Esophagus muscularis mucosa (tissue), 4 donors: ENCODE data around the gene ECSIT. TPM values are rescaled to one million over a fixed set of nuclear protein-coding genes. Genes with fewer than 3 reads are reported as not detected.

Experiments
- DNase-seq: peaks from one replicate; pipeline ENCODE4 v3.0.0-alpha.2; 2017; ENCODE audit errors: extremely low spot score
- H3K27ac ChIP-seq, 4 donors: fragments of 200-600 bp; sonication (generic); replicated peaks in 1 of 4; 1 replicate in 3 of 4; 2 replicates in 1 of 4; pipeline ENCODE4 v1.5.1; 2016 to 2019; ENCODE audit warnings: mild to moderate bottlenecking in 1 of 4
- H3K27me3 ChIP-seq, 4 donors: fragments of 200-600 bp; sonication (generic); one replicate each; pipeline versions ENCODE4 v1.5.1 to v1.6.0; 2016 to 2019
- H3K36me3 ChIP-seq, 4 donors: fragments of 200-600 bp; sonication (generic); one replicate each; pipeline ENCODE4 v1.5.1; 2016 to 2019
- H3K4me1 ChIP-seq, 4 donors: fragments of 200-600 bp; sonication (generic); one replicate each; pipeline ENCODE4 v1.5.1; 2016 to 2019
- H3K4me3 ChIP-seq, 4 donors: fragments of 200-600 bp; sonication (generic); 1 replicate in 2 of 4; 2 replicates in 2 of 4; pipeline ENCODE4 v1.5.1; 2016 to 2019; ENCODE audit warnings: mild to moderate bottlenecking in 4 of 4, moderate library complexity in 1 of 4
- H3K9me3 ChIP-seq, 4 donors: fragments of 200-600 bp; sonication (generic); 1 replicate in 3 of 4; 2 replicates in 1 of 4; pipeline ENCODE4 v1.5.1; 2016 to 2019
- EP300 ChIP-seq: sonication (generic); formaldehyde crosslinking; IDR thresholded peaks from one replicate; pipeline ENCODE4 v1.6.1; 2017; ENCODE audit warnings: antibody characterized with exemption
- POLR2A ChIP-seq: fragments of 450-650 bp; IDR thresholded peaks from one replicate; pipeline ENCODE4 v1.6.1; 2017; ENCODE audit warnings: antibody characterized with exemption, moderate library complexity, mild to moderate bottlenecking, low read depth
- POLR2AphosphoS5 ChIP-seq, 2 donors: sonication (generic); formaldehyde crosslinking; IDR thresholded peaks; one replicate each; pipeline ENCODE4 v1.6.1; 2017; ENCODE audit warnings: antibody characterized with exemption in 2 of 2
- WGBS: methylation state at CpG from one replicate; pipeline ENCODE4 v1.1.5; 2018; 5-methylcytosine and 5-hydroxymethylcytosine counted together
- intact Hi-C: fragments of 100-400 bp; cut with DNase I; formaldehyde crosslinking; loops from one replicate; pipeline ENCODE4 v1.15.1; 2023
- total RNA-seq, 4 donors: library from RNA; depleted of rRNA; stranded (reverse); fragments of >200 nt; gene quantifications; one replicate each; pipeline versions ENCODE4 v1.1.0 to v1.2.1, GENCODE V29; 2016
- TF ChIP-seq, protein P1 (sequence below), 3 experiments: fragments of 200-600 bp in 2 of 3; fragments of 450-650 bp in 1 of 3; sonication (generic) in 2 of 3; IDR thresholded peaks; one replicate each; pipeline ENCODE4 v1.5.1; 2017 to 2019; ENCODE audit warnings: antibody characterized with exemption in 3 of 3, mild to moderate bottlenecking in 2 of 3, moderate library complexity in 1 of 3

The ECSIT gene
- total RNA-seq, 4 donors from 2014 or later, result 72.7 to 97.5 (median 81.8) TPM

DNA sequence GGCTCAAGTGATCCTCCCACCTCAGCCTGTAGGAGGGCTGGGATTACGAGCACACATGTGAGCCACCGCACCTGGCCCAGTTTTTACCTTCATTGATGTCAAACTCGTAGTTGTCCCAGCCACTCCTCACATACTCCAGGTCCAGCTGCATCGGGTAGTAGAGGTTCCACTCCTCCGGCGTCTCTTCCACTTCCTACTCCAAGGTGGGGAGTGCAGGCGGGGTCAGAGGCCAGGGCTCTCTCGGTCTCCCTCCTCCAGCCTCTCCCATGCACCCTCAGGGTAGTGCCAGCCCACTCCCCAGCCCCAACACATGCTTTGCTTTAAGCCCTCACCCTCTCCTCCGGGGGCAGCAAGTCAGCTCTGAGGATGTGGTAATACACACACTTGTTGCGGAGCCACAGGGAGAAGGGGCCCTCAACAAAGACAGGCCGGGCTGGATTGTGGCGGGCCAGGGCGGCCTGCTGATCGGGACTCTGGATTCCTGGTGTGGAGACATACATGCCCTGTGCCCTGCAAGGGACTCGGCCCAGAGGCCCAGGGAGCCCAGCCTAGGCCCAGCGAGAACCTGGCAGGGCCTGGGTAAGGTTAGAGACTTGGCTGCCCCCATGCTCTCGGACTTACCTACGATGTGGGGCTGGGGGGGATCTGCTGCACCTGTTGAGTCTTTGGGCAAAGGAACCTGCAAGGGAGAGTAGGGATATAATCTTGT, 21.4 kb downstream of the ECSIT start:
- no peaks in the 10 kb centered on the region for H3K9me3 ChIP-seq
- H3K4me1 ChIP-seq, result peaks cover 6 to 21% (median 14%) of the 10 kb centered on the region in 4 donors
- 87% methylated on average over 11 of the region's 18 CpGs for WGBS
- no peak for DNase-seq
- no peak overlapping the region for H3K4me3 ChIP-seq
- peaks cover 10 to 42% (median 28%) of the 10 kb centered on the region in 4 donors for H3K36me3 ChIP-seq
- TF ChIP-seq POLR2A, result no peak
- TF ChIP-seq EP300, result no peak
- TF ChIP-seq, protein P1, sequence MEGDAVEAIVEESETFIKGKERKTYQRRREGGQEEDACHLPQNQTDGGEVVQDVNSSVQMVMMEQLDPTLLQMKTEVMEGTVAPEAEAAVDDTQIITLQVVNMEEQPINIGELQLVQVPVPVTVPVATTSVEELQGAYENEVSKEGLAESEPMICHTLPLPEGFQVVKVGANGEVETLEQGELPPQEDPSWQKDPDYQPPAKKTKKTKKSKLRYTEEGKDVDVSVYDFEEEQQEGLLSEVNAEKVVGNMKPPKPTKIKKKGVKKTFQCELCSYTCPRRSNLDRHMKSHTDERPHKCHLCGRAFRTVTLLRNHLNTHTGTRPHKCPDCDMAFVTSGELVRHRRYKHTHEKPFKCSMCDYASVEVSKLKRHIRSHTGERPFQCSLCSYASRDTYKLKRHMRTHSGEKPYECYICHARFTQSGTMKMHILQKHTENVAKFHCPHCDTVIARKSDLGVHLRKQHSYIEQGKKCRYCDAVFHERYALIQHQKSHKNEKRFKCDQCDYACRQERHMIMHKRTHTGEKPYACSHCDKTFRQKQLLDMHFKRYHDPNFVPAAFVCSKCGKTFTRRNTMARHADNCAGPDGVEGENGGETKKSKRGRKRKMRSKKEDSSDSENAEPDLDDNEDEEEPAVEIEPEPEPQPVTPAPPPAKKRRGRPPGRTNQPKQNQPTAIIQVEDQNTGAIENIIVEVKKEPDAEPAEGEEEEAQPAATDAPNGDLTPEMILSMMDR (IDR thresholded peaks at IDR 0.05), result no peak
- no peak for TF ChIP-seq POLR2AphosphoS5 (IDR thresholded peaks at IDR 0.05)
- no peak overlapping the region for H3K27ac ChIP-seq
- H3K27me3 ChIP-seq, result no peaks in the 10 kb centered on the region
- intact Hi-C loops, result loop anchor here (10.0 kb wide), 1 partner anchor 73 kb away; the partner anchor contains the start of genes ODAD3 and PRKCSH

DNA sequence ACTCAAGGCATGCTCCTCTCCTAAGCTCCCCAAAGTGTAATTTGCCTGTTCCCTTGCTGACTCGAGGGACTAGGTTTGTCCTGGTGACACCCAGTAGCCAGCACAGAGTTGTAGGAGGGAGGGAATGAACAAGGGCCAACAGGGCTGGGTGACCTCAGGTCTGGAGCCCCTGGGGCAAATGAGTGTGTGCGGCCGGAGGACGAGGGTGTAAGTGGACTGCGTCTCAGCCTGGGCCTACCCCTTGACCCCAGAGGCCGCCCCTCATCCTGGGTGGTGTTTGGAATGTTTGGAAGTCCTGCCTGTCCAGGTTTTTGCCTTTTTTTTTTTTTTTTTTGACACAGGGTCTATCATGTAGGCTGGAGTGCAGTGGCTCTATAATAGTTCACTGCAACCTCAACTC, 22.0 kb downstream of the ECSIT start:
- TF ChIP-seq POLR2A (no peak), EP300 (no peak)
- H3K27me3 ChIP-seq, result no peaks in the 10 kb centered on the region

DNA sequence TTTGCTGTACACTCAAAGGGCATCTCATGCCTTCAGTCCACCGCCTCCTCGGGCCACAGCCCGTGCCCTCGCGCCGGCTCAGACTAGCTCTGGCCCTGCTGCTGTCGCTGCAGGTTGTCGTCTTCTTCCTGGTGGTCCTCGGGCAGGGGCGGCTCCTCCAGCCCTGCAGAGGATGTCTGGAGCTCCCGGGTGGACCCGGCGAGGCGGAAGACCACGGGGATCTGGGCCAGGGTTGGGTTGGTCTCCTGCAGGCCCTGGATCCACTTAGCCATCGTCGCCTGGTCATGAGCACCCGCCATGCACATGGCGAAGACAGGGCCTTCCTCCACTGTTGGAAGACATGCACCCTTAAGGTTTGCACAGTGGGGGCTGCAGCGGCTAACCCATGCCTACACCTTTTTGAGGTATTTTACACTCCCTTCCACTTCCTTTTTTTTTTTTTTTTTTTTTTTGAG, 22.8 kb downstream of the ECSIT start:
- intact Hi-C loops, result loop anchor here (10.0 kb wide), 1 partner anchor 71 kb away; the partner anchor contains the start of genes ODAD3 and PRKCSH
- TF ChIP-seq, protein P1 (IDR thresholded peaks at IDR 0.05), result no peak
- no peak for TF ChIP-seq EP300
- no peak for TF ChIP-seq POLR2A
- TF ChIP-seq POLR2AphosphoS5 (IDR thresholded peaks at IDR 0.05), result no peak
- Histone ChIP-seq H3K36me3 (peaks cover 3 to 37% (median 17%) of the 10 kb centered on the region in 4 donors), H3K27ac (peak overlapping the region; percentile 94 to 99 (median 98)), H3K4me1 (peaks cover 6 to 21% (median 14%) of the 10 kb centered on the region in 4 donors), H3K9me3 (no peaks in the 10 kb centered on the region), H3K27me3 (no peaks in the 10 kb centered on the region), H3K4me3 (peak overlapping the region; percentile 93 to 100 (median 98))
- WGBS, result 49% methylated on average over 10 of the region's 20 CpGs
- no peak for DNase-seq

More for the DNA sequence above, 22.0 kb downstream of the ECSIT start:
- no peak overlapping the region for H3K27ac ChIP-seq
- WGBS, result 86% methylated on average over 3 of the region's 6 CpGs
- H3K4me1 ChIP-seq, result peaks cover 6 to 21% (median 14%) of the 10 kb centered on the region in 4 donors
- DNase-seq, result no peak
- H3K4me3 ChIP-seq, result no peak overlapping the region
- no peaks in the 10 kb centered on the region for H3K9me3 ChIP-seq
- intact Hi-C loops, result loop anchor here (10.0 kb wide), 1 partner anchor 72 kb away; the partner anchor contains the start of genes ODAD3 and PRKCSH
- peaks cover 4 to 42% (median 25%) of the 10 kb centered on the region in 4 donors for H3K36me3 ChIP-seq

DNA sequence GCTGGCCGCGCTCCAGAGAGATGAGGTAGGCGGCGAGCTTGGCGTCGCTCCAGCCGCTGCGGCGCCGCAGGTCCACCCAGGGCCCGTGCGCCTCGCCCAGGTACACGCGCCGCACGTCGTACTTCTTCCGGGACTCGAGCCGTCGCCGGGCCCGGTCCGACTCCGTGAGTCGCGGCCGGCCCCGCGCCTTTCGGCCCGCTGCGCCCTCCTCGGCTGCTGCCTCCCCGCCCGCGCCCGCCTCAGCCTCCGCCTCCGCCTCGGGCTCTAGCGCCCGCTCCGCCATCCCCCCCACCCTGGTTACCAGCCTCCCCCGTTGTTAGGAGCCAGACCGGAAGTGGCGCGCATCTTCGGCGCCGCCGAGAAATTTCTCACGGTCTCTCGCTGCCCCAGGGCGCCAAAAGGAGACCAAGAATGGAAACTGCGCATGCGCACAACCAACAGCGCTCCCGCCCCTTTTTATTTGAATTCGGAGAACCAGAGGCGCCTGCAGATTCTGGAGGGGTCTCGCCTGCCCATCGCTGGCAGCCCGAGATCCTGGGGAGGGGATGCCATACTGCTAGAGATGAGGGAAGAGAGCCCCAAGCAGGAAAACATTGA, 23.3 kb downstream of the ECSIT start, which contains the start of gene ZNF653:
Gene ZNF653, minus strand, starts transcription at position 336 of the 597 bp plus-strand sequence. Its CDS starts 53 bp downstream, at position 283.
- intact Hi-C loops, result loop anchor here (10.0 kb wide), 1 partner anchor 71 kb away; the partner anchor contains the start of genes ODAD3 and PRKCSH
- Histone ChIP-seq H3K4me1 (peaks cover 6 to 21% (median 14%) of the 10 kb centered on the region in 4 donors), H3K36me3 (peaks cover 3 to 37% (median 12%) of the 10 kb centered on the region in 4 donors), H3K4me3 (peak within 1 kb of the TSS; percentile 93 to 100 (median 98)), H3K27ac (peak within 1 kb of the TSS; percentile 94 to 99 (median 98)), H3K9me3 (no peaks in the 10 kb centered on the region), H3K27me3 (no peaks in the 10 kb centered on the region)
- peak; percentile 98 for DNase-seq
- TF ChIP-seq POLR2A (no peak), EP300 (no peak), POLR2AphosphoS5 (IDR thresholded peaks at IDR 0.05) (peak; percentile 44 to 86)
- no CpG with 5 or more reads among the region's 65 CpGs for whole genome bisulfite sequencing

DNA sequence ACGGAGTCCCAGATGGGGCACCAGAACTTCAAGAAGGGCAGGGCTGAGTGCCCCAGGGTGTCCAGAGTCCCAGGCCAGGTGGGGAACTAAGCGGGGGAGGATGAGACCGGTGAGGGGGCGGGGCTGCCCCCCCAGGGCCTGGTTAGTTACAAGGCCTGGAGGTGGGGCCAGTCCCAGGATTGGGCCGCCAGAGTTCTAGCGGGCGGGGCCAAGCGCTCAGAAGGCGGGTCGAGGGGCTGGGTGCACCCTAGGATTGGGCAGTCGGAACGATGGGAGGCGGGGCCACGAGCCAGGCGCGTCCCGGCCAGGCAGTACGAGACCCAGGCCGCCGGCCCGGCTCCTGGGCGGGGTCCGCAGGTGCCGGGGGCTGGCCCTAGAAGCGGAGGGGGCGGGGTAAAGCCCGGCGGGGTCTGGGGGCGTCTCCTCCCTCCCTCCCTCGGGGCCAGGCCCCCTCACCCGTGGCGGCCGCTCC, 23.9 kb downstream of the ECSIT start:
- 2% methylated on average over 7 of the region's 33 CpGs for WGBS
- Histone ChIP-seq H3K9me3 (no peaks in the 10 kb centered on the region), H3K4me1 (peaks cover 6 to 21% (median 14%) of the 10 kb centered on the region in 4 donors), H3K36me3 (peaks cover 0 to 33% (median 7%) of the 10 kb centered on the region in 4 donors), H3K27me3 (no peaks in the 10 kb centered on the region), H3K27ac (peak overlapping the region; percentile 94 to 99 (median 98)), H3K4me3 (peak overlapping the region; percentile 93 to 100 (median 98))
- DNase-seq, result peak; percentile 99
- TF ChIP-seq POLR2AphosphoS5 (IDR thresholded peaks at IDR 0.05) (peak; percentile 73 to 75), POLR2A (no peak)
- TF ChIP-seq, protein P1 (IDR thresholded peaks at IDR 0.05), result peak in 1 of 3 experiments; percentile 10
- intact Hi-C loops, result loop anchor here (10.0 kb wide), 1 partner anchor 70 kb away; the partner anchor contains the start of genes ODAD3 and PRKCSH
